ENCODE results near the gene C2CD2. TPM values are rescaled to one million over a fixed set of nuclear protein-coding genes. Genes with fewer than 3 reads are reported as not detected.

The C2CD2 gene
- total RNA-seq, 1 experiment from 2014 or later = 50.4 TPM

- no peak overlapping the region for H2AFZ ChIP-seq (ENCODE audit: low read length)
- ChIA-PET CTCF (no interaction called here), POLR2A (ENCODE audit: unreplicated experiment) (no interaction called here)
- ATAC-seq (no peak), DNase-seq (no peak)
- H3K36me3 ChIP-seq (ENCODE audit: low read depth, low read length) = peaks cover 30% of the 10 kb centered on the region
- no TSS peak for BruUV-seq (replicated peaks)
- no peak overlapping the region for H3K4me3 ChIP-seq (ENCODE audit: low read length)
- H3K4me1 ChIP-seq (ENCODE audit: insufficient read depth, low read length) = peaks cover 3% of the 10 kb centered on the region
- intact Hi-C loops (cut with micrococcal nuclease) = no loop called here
- H3K27ac ChIP-seq (ENCODE audit: low read length) = no peak overlapping the region
- H3K27me3 ChIP-seq (ENCODE audit: low read length) = no peaks in the 10 kb centered on the region
- no peaks in the 10 kb centered on the region for H4K20me1 ChIP-seq (ENCODE audit: low read length)
- no peak for TF ChIP-seq CTCF (conservative IDR thresholded peaks at IDR 0.05; ENCODE audit: low read depth, low read length)
- TF ChIP-seq EZH2phosphoT487 (IDR thresholded peaks at IDR 0.05; ENCODE audit: borderline replicate concordance, low read length) = no peak
- TF ChIP-seq EZH2 (IDR thresholded peaks at IDR 0.05; ENCODE audit: low read length, unreplicated experiment) = no peak
- H3K9me3 ChIP-seq (ENCODE audit: low read length) = no peaks in the 10 kb centered on the region
- H3K4me2 ChIP-seq (ENCODE audit: low read length) = no peak overlapping the region
- no peaks in the 10 kb centered on the region for H3K79me2 ChIP-seq (ENCODE audit: low read length)
- no peak overlapping the region for H3K9ac ChIP-seq (ENCODE audit: low read length)
- no peaks in the 10 kb centered on the region for H3F3A ChIP-seq (ENCODE audit: low read length, unreplicated experiment)
- H3K9me2 ChIP-seq (replicated peaks; ENCODE audit: low read length) = no peaks in the 10 kb centered on the region
These were observed 52.7 kb downstream of the C2CD2 start for GRCh38 chr21:41901099-41901498.

- ChIA-PET POLR2A (ENCODE audit: unreplicated experiment) (no interaction called here), CTCF (no interaction called here)
- TF ChIP-seq EZH2 (IDR thresholded peaks at IDR 0.05; ENCODE audit: low read length, unreplicated experiment) (no peak), EZH2phosphoT487 (IDR thresholded peaks at IDR 0.05; ENCODE audit: borderline replicate concordance, low read length) (no peak), CTCF (conservative IDR thresholded peaks at IDR 0.05; ENCODE audit: low read depth, low read length) (no peak)
- H3K79me2 ChIP-seq (ENCODE audit: low read length) = no peaks in the 10 kb centered on the region
- H3K9ac ChIP-seq (ENCODE audit: low read length) = no peak overlapping the region
- H2AFZ ChIP-seq (ENCODE audit: low read length) = no peak overlapping the region
- peaks cover 31% of the 10 kb centered on the region for H3K36me3 ChIP-seq (ENCODE audit: low read depth, low read length)
- H3K9me2 ChIP-seq (replicated peaks; ENCODE audit: low read length) = no peaks in the 10 kb centered on the region
- ATAC-seq (no peak), DNase-seq (no peak)
- H3F3A ChIP-seq (ENCODE audit: low read length, unreplicated experiment) = no peaks in the 10 kb centered on the region
- peaks cover 10% of the 10 kb centered on the region for H3K4me1 ChIP-seq (ENCODE audit: insufficient read depth, low read length)
- no peak overlapping the region for H3K4me3 ChIP-seq (ENCODE audit: low read length)
- no peaks in the 10 kb centered on the region for H3K27me3 ChIP-seq (ENCODE audit: low read length)
- no peak overlapping the region for H3K4me2 ChIP-seq (ENCODE audit: low read length)
- intact Hi-C loops (cut with micrococcal nuclease) = no loop called here
- no peaks in the 10 kb centered on the region for H4K20me1 ChIP-seq (ENCODE audit: low read length)
- BruUV-seq (replicated peaks) = no TSS peak
- no peak overlapping the region for H3K27ac ChIP-seq (ENCODE audit: low read length)
- no peaks in the 10 kb centered on the region for H3K9me3 ChIP-seq (ENCODE audit: low read length)
These were observed 53.4 kb downstream of the C2CD2 start for GRCh38 chr21:41900401-41900800.

GRCh38 chr21:41899426-41900202, 54.2 kb downstream of the C2CD2 start:
- H3K4me3 ChIP-seq (ENCODE audit: low read length) = no peak overlapping the region
- no peak overlapping the region for H3K4me2 ChIP-seq (ENCODE audit: low read length)
- no peaks in the 10 kb centered on the region for H4K20me1 ChIP-seq (ENCODE audit: low read length)
- BruUV-seq (replicated peaks) = no TSS peak
- peaks cover 32% of the 10 kb centered on the region for H3K36me3 ChIP-seq (ENCODE audit: low read depth, low read length)
- no peaks in the 10 kb centered on the region for H3K79me2 ChIP-seq (ENCODE audit: low read length)
- no peaks in the 10 kb centered on the region for H3K9me3 ChIP-seq (ENCODE audit: low read length)
- ChIA-PET POLR2A (ENCODE audit: unreplicated experiment) (no interaction called here), CTCF (no interaction called here)
- H3K9me2 ChIP-seq (replicated peaks; ENCODE audit: low read length) = no peaks in the 10 kb centered on the region
- no peak for ATAC-seq
- H3K27me3 ChIP-seq (ENCODE audit: low read length) = no peaks in the 10 kb centered on the region
- intact Hi-C loops (cut with micrococcal nuclease) = no loop called here
- H3K27ac ChIP-seq (ENCODE audit: low read length) = no peak overlapping the region
- no peak overlapping the region for H2AFZ ChIP-seq (ENCODE audit: low read length)
- DNase-seq = no peak
- TF ChIP-seq EZH2 (IDR thresholded peaks at IDR 0.05; ENCODE audit: low read length, unreplicated experiment) (no peak), EZH2phosphoT487 (IDR thresholded peaks at IDR 0.05; ENCODE audit: borderline replicate concordance, low read length) (no peak), CTCF (conservative IDR thresholded peaks at IDR 0.05; ENCODE audit: low read depth, low read length) (no peak)
- H3F3A ChIP-seq (ENCODE audit: low read length, unreplicated experiment) = no peaks in the 10 kb centered on the region
- no peak overlapping the region for H3K9ac ChIP-seq (ENCODE audit: low read length)
- H3K4me1 ChIP-seq (ENCODE audit: insufficient read depth, low read length) = peaks cover 18% of the 10 kb centered on the region

Data from PC-3 (cell line).